ENCODE data around the gene ABR. TPM values are rescaled to one million over a fixed set of nuclear protein-coding genes. Genes with fewer than 3 reads are reported as not detected.
"Not testable (repeated sequence)": the region's sequence is repeated elsewhere in the genome, so short reads cannot be mapped to it uniquely, and the experiment has no call there.

ABR gene
- total RNA-seq, 1 donor from 2014 or later = 47.2 TPM

DNA sequence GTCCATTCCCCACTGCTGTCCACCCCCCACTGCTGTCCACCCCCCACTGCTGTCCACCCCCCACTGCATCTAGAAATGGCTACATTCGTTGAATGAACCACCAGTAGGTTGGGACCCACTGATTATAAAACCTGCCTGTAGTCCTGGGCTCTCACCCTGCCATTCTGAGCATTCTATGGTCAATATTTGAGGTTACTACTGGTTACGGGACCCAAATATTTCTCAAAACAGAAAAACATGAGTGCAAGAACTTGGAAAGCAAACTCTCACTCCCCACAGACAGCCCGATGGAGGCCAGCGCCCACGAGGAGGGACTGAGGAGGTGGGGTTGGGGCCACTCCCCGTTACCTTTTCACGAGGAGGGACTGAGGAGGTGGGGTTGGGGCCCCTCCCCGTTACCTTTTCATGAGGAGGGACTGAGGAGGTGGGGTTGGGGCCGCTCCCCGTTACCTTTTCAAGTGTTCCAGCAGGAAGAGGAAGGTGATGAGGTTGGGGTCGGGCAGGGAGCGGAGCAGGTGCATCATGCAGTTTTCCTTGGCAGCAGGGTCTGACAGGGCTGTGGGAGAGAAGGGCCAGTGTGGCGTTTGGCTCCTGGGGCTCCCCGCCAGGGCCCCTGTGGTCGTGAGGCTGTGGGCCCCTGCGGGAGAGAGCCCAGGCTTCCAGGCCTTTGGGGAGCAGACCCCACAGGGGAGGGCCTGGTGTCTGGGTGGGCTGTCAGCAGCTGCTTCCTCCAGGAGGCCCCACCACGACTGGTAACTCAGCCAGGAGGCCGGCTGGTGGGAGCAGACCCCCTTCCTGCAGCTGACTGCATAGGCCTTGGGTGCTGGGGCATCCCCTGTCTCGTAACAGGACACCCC is 170.3 kb downstream of the ABR start:
- no peak for DNase-seq (ENCODE audit: low spot score)

GRCh38 chr17:1008008-1008761 is 171.6 kb downstream of the ABR start:
- no peak for DNase-seq (ENCODE audit: low spot score)

DNA sequence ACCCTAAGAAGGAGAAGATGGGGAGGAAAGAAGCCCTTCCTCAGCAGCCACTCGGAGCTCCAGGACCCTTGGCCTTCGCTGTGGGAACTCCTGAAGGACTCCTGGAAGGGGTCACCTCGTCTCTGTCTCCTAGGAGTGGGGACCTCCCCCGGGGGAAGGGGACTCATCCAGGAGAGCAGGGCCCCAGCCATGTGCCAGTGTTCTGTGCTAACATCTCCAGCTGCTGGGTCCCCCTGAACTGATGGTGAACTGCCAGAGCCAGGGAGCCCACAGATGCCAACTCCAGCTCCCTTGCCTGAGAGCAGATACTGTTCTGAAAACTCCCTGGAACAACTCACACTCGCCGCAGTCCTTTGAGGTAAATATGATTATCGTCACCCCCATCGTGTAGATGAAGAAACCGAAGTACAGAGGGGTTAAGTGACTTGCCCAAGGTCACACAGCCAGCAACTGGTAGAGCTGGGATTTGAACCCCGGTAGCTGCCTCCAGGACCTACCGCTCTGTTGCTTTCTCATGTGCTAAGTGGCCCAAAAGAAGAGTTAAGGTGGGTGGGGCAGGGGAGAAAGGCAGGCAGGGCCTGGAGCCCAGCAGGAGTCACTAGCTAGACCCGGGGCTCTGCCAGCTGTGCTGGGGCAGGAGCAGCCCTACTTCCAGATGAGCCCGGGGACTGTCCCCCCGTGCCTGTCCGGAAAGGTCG is 172.3 kb downstream of the ABR start:
- no peak for DNase-seq (ENCODE audit: low spot score)

GRCh38 chr17:1006054-1006453 is 173.7 kb downstream of the ABR start:
- no peak for DNase-seq (ENCODE audit: low spot score)

- peak; percentile 79 for DNase-seq (ENCODE audit: low spot score)
Measured at GRCh38 chr17:1005361-1005946, 174.3 kb downstream of the ABR start.

DNA sequence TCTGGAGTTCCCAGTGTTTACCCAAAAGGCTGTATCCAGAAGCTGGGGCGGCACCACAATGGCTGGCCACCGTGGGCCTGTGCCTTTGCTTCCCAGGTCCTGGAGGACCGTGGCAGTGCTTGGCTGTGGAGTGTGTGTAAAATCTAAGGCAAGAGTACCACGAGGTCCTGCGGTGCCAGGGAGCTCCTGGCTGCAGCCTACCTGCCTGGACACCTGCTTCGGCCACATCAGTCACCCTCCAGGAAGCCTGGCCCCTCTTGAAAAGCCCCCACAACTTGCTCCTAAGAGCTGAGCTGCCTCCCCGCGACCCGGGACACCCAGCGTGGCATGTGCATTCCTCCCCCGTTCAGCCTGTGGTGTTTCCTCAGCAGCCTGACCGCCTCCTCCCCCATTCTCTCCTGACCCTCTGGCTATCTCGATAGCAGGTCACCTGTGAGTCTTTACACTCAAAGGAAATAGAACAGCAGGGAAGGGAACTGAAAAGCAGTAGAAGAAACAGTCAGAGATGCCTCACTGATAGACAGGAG is 174.9 kb downstream of the ABR start:
- DNase-seq (ENCODE audit: low spot score) = no peak

- no peak for DNase-seq (ENCODE audit: low spot score)
Measured at GRCh38 chr17:1003972-1004768, 175.6 kb downstream of the ABR start.

DNA sequence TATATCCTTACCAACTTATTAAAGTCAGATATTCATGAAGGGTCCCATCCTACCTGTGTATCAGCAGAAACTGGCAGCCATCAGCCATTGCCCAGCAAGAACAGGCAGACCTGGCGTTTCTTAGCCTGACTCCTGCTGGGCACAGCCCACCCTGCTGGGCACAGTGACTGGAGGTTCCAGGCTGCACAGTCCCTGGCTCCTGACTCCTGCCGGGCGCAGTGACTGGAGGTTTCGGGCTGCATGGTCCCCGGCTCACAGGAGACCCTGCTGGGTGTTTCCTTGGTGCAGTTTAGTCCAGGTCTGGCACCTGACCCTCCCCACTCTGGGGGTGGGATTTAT is 176.2 kb downstream of the ABR start:
- no peak for DNase-seq (ENCODE audit: low spot score)

- DNase-seq (ENCODE audit: low spot score) = no peak
Measured at GRCh38 chr17:1002771-1003555, 176.8 kb downstream of the ABR start.

GRCh38 chr17:1002412-1002753 is 177.4 kb downstream of the ABR start:
- no peak for DNase-seq (ENCODE audit: low spot score)

DNA sequence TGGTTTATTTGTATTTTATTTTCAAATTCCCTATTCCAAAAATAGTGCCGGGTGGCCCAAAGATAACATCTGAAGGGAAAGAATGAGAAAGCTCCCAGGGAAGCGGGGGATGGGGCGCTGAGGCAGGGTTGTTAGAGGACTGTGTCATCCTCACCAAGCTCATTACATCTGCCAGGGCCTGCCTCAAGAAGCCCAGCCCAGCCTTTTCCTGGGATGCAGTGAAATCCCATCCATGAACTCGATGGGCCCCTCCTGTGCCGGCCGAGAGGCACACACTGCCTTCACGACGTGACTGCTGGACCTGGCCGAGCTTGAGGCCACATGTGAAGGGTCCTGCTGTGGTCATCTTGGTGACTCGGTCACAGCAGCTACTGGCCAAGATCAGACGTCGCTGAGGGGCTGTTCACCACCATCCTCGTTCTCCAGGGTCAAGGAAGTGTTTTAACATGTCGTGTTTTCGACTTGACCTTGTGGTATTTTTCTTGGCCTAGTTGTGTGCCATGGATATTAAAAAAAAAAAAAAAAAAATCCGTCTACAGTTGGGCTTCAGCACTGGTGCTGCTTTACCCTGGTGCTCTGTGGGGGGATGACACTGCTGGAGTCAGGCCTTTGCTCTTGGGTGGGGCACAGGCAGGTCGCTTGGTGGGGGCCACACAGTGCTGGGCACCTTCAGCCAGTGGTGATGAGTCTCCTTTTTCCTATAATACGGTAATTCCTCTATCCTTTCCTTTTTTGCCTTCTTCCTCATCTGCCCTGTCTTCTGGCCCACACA is 178.0 kb downstream of the ABR start:
- DNase-seq (ENCODE audit: low spot score) = no peak

GRCh38 chr17:1000597-1001461 is 179.0 kb downstream of the ABR start:
- DNase-seq (ENCODE audit: low spot score) = peak; percentile 48

- DNase-seq (ENCODE audit: low spot score) = no peak
Measured at GRCh38 chr17:998111-998510, 181.7 kb downstream of the ABR start.

DNA sequence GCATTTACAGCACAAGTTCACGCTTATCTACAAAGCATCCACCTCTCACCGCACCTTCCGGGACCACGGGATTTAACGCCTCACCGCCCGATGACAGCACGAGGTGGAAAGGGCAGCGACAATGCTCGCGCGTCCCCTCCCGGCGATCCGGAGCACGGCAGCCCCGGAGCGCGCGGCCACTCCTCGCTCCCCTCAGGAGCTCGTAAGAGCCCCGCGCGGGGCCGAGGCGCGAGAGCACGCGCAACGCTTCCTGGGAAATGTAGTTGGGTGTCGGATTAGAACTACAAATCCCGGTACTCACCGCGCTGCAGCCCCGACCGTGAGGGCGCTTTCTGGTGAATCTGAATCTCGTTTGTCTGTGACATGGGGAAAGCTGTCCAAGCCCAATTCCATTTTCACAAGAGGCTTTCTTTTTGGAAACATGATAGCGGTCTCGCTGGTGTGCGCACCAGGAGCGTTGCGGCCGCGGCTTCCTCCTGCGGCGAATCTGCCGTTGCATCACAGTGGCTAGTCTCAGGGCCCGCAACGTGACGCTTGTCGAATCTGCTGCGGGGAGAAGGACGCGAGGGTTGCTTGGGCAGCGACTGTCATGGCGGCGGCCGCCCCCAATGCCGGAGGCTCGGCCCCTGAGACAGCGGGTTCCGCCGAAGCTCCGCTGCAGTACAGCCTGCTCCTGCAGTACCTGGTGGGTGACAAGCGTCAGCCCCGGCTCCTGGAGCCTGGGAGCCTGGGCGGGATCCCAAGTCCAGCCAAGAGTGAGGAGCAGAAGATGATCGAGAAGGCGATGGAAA is 183.0 kb downstream of the ABR start, which contains the start of gene TIMM22:
Gene TIMM22, plus strand, starts transcription at position 576 of the 791 bp plus-strand sequence. Its CDS starts 14 bp downstream, at position 590.
- peak; percentile 98 for DNase-seq (ENCODE audit: low spot score)

DNA sequence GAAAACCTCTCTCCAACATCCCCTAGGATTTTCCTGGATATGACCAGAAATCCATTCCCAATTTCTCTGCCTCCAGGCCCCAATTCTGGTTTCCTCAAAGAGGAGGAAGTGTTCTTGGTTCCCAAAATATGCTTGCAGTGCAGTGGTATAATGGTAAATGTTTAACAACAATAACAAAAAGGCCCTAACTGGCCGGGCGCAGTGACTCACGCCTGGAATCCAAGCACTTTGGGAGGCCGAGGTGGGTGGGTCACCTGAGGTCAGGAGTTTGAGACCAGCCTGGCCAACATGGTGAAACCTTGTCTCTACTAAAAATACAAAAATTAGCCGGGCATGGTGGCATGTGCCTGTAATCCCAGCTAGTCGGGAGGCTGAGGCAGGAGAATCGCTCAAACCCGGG is 184.5 kb downstream of the ABR start:
- DNase-seq (ENCODE audit: low spot score) = not testable (repeated sequence)

DNA sequence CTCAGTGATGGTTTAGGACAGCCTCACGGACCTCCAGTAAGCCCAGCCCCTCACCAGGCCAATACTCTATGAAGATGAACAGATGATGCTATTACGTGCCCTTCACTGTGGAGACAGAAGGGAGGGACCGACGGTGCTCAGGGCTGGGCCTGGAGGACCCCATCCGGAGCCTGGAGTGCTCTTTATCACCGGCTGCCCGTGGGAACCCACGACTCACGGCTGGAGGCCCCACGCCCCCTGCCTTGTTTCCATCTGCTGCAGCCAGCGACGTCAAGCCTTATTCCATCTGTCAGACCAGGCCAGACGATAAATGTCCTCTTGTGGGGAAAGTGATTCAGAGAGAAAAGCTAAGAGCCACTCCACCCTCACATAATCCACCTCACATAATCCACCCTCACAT is 186.8 kb downstream of the ABR start:
- DNase-seq (ENCODE audit: low spot score) = no peak

GRCh38 chr17:988561-988960 is 191.2 kb downstream of the ABR start:
- DNase-seq (ENCODE audit: low spot score) = no peak

GRCh38 chr17:987931-988330 is 191.8 kb downstream of the ABR start:
- no peak for DNase-seq (ENCODE audit: low spot score)
